BJ (cell line): ENCODE data around the gene KIF7. TPM values are rescaled to one million over a fixed set of nuclear protein-coding genes. Genes with fewer than 3 reads are reported as not detected.

Experiments used
- CTCF ChIA-PET: fragments of 350-600 bp; formaldehyde crosslinking; extraction: SDS; loops from one replicate; lab custom pipeline; 2021; ENCODE audit warnings: antibody characterized with exemption, inconsistent platforms; lab: Yijun Ruan, JAX
- POLR2A ChIA-PET: fragments of 300-600 bp; sonication (Branson Sonifier 250); formaldehyde crosslinking; extraction: SDS; loops from one replicate; lab custom pipeline; 2021; ENCODE audit warnings: antibody characterized with exemption; lab: Charles Lee
- DNase-seq: peaks from one replicate; pipeline ENCODE4 v3.0.0-alpha.2; 2011; ENCODE audit warnings: low read depth
- H3K27me3 ChIP-seq: 2 replicates; pipeline ENCODE4 v1.6.0; 2011; ENCODE audit warnings: low read length; ENCODE audit not compliant: control insufficient read depth, insufficient read depth
- H3K36me3 ChIP-seq: 2 replicates; pipeline ENCODE4 v1.5.1; 2011; ENCODE audit warnings: low read length; ENCODE audit not compliant: control insufficient read depth, insufficient read depth
- H3K4me3 ChIP-seq: 2 replicates; pipeline ENCODE4 v1.5.1; 2011; ENCODE audit warnings: low read depth, mild to moderate bottlenecking, control low read depth, low read length
- polyA plus RNA-seq: library from polyadenylated mRNA; depleted of rRNA; stranded (reverse); fragments of >200 nt; gene quantifications from 2 replicates; pipeline ENCODE4 v1.2.3, GENCODE V29; 2011
- TF ChIP-seq, protein P1 (sequence below): IDR thresholded peaks from 2 replicates; pipeline ENCODE4 v1.5.1; 2011; ENCODE audit warnings: low read depth, mild to moderate bottlenecking, control low read depth, inconsistent platforms, low read length, moderate library complexity; ENCODE audit not compliant: insufficient read depth

KIF7 gene
- polyA plus RNA-seq, 1 experiment = 7.5 TPM

DNA sequence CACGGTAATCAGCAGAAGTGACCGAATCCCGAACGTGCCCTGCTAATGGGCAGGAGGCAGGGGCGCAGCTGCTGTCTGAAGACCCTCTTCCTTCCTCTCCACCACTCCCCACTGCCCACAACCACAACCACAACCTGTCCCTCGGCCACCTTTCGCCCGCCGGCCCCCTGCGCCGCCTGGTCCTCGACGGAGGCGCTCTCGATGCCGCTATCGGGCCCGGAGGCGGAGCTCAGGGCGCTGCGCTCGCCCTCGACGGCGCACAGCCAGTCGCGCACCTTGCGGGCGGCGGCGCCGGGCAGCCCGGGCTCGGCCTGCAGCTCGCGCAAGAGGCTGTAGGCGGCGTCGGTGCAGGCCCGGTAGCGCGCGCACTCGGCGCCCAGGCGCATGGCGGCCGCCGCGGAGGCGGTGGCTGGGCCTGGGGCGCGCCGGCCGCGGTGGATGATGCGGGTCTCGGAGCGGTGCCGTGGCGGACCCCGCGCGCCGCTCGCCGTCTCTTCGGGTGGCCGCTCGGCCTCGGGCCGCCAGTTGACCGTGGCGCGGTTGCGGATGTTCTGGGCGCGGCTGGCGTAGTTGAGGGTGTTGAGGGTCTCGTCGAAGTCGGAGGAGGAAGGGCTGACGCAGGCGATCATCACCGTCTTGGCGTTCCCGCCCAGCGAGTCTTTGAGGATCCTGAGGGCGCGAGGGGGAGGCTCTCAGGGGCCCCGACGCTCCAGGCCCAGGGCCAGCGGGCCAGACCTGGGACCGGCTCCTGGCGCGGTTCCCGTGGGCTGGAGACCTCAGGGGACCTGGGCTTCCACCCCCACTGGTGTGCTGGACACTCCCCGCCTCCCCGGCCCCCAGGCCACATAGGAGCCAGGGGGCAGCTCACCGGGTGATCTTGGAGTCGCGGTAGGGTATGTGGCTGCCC, 6.9 kb downstream of the KIF7 start:
- ChIA-PET POLR2A (no interaction called here), CTCF (interaction anchor here (0.7 to 1.5 kb wide), 10 partner anchors 15 to 92 kb away, joined by 3 to 7 read pairs (median 4); no protein-coding TSS in a partner anchor)
- H3K36me3 ChIP-seq = peaks cover 17% of the 10 kb centered on the region

GRCh38 chr15:89647191-89647851, 7.9 kb downstream of the KIF7 start:
- TF ChIP-seq, protein P1, sequence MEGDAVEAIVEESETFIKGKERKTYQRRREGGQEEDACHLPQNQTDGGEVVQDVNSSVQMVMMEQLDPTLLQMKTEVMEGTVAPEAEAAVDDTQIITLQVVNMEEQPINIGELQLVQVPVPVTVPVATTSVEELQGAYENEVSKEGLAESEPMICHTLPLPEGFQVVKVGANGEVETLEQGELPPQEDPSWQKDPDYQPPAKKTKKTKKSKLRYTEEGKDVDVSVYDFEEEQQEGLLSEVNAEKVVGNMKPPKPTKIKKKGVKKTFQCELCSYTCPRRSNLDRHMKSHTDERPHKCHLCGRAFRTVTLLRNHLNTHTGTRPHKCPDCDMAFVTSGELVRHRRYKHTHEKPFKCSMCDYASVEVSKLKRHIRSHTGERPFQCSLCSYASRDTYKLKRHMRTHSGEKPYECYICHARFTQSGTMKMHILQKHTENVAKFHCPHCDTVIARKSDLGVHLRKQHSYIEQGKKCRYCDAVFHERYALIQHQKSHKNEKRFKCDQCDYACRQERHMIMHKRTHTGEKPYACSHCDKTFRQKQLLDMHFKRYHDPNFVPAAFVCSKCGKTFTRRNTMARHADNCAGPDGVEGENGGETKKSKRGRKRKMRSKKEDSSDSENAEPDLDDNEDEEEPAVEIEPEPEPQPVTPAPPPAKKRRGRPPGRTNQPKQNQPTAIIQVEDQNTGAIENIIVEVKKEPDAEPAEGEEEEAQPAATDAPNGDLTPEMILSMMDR = peak; percentile 95
- POLR2A ChIA-PET = no interaction called here
- Histone ChIP-seq H3K27me3 (no peaks in the 10 kb centered on the region), H3K4me3 (no peak overlapping the region), H3K36me3 (peaks cover 16% of the 10 kb centered on the region)
- CTCF ChIA-PET = interaction anchor here (0.7 to 2.1 kb wide), 16 partner anchors 11 to 147 kb away, joined by 3 to 12 read pairs (median 4); no protein-coding TSS in a partner anchor
- DNase-seq = no peak

More for the DNA sequence above, 6.9 kb downstream of the KIF7 start:
- no peak overlapping the region for H3K4me3 ChIP-seq
- H3K27me3 ChIP-seq = no peaks in the 10 kb centered on the region
- TF ChIP-seq, protein P1 = no peak
- no peak for DNase-seq

DNA sequence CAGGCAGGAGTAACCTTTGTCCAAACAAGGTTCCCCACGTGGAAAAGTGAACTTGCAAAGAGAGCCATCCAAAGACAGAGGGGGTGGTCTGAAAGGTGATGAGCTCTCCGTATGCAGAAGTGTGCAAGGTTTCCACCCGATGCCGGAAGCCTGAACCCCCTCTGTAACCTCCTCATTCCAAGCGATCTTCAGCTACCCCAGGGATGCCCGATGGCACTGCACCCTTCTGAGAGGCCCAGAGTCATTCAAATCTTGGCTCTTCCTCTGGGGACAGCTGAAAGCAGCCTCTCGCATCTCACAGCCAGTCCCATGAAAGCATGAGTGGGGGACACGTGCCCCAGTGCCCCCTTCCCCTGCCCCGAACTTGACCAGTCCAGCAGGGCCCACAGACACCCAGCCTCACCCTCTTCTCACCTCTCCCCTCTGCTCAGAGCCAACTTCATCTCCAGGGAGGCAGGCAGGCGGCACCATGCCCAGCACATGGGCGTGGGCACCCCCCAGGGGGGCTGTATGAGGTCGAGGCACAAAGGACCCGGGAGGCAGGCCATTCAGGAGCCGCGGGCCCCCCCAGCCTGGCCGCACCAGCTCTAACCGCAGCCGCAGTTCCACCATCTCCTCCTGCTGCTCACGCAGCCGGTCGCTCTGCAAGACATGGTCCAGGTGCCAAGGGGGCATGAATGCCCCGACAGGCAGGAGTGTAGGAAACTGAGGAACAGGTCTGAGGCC, 8.7 kb downstream of the KIF7 start:
- no peak for DNase-seq
- ChIA-PET POLR2A (no interaction called here), CTCF (interaction anchor here (0.8 to 2.1 kb wide), 13 partner anchors 12 to 242 kb away, joined by 3 to 12 read pairs (median 4); partner anchors contain the start of gene MESP1)
- Histone ChIP-seq H3K4me3 (no peak overlapping the region), H3K27me3 (no peaks in the 10 kb centered on the region), H3K36me3 (peaks cover 19% of the 10 kb centered on the region)
- TF ChIP-seq, protein P1 = no peak

GRCh38 chr15:89645680-89646079, 9.6 kb downstream of the KIF7 start:
- no peak for DNase-seq
- ChIA-PET POLR2A (no interaction called here), CTCF (interaction anchor here (0.6 to 2.1 kb wide), 9 partner anchors 13 to 1390 kb away, joined by 3 to 12 read pairs (median 4); partner anchors contain the start of gene MESP1)

More at GRCh38 chr15:89645680-89646079, 9.6 kb downstream of the KIF7 start:
- Histone ChIP-seq H3K36me3 (peaks cover 19% of the 10 kb centered on the region), H3K27me3 (no peaks in the 10 kb centered on the region), H3K4me3 (no peak overlapping the region)
- TF ChIP-seq, protein P1 = no peak
